AG09319 (cell line): Measurements from ENCODE around the gene HMGN2.

Experiments used
- DNase-seq: peaks from one replicate; pipeline ENCODE4 v3.0.0-alpha.2; 2010; ENCODE audit warnings: low read depth; ENCODE audit errors: extremely low read depth
- TF ChIP-seq, protein P1 (sequence below): IDR thresholded peaks from 2 replicates; pipeline ENCODE4 v1.5.1; 2011; ENCODE audit warnings: low read depth, mild to moderate bottlenecking, inconsistent platforms, low read length, moderate library complexity

The HMGN2 gene

GRCh38 chr1:26449868-26450267, 22.4 kb upstream of the HMGN2 start:
- TF ChIP-seq, protein P1, sequence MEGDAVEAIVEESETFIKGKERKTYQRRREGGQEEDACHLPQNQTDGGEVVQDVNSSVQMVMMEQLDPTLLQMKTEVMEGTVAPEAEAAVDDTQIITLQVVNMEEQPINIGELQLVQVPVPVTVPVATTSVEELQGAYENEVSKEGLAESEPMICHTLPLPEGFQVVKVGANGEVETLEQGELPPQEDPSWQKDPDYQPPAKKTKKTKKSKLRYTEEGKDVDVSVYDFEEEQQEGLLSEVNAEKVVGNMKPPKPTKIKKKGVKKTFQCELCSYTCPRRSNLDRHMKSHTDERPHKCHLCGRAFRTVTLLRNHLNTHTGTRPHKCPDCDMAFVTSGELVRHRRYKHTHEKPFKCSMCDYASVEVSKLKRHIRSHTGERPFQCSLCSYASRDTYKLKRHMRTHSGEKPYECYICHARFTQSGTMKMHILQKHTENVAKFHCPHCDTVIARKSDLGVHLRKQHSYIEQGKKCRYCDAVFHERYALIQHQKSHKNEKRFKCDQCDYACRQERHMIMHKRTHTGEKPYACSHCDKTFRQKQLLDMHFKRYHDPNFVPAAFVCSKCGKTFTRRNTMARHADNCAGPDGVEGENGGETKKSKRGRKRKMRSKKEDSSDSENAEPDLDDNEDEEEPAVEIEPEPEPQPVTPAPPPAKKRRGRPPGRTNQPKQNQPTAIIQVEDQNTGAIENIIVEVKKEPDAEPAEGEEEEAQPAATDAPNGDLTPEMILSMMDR, result no peak
- no peak for DNase-seq

DNA sequence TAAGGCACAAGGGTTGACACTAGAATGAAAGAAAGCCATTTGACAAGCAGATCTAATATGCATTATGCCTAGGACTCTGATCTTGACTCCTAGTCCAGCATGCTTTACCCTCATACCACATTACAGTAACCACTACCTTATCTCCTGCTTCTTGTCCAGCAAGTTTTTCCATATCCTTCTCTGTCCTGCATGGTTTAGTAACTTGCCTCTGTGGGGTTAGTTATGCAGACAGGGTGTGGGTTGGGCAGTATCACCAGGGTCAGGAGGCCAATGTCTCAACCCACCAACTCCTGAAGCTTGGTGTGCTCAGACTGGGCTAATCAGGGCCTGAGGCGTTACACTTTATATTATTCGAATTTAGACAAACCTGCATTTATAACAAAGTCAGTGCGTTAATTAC, 21.3 kb upstream of the HMGN2 start:
- no peak for DNase-seq
- TF ChIP-seq, protein P1, result no peak

- TF ChIP-seq, protein P1, result no peak
- no peak for DNase-seq
Observed at GRCh38 chr1:26452459-26453183, 19.6 kb upstream of the HMGN2 start.

DNA sequence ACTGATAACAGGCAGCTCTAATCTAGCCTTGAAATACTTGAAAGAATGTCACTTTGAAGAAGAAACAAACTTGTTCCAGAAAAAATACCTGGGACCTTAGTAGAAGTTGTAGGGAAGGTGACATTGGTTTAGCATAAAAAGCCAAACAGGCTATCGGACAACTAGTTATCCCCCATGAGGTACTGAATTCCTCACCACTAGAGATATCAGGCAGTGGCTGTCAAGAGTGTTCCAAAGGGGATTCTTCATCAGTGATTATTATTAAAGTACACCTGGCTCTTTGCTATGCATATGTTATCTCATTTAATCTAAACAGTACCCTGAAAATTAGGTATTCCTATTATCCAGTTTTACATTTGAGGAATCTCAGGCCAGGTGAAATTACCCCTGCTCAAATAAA, 13.1 kb upstream of the HMGN2 start:
- TF ChIP-seq, protein P1, result no peak
- no peak for DNase-seq

GRCh38 chr1:26459573-26460031, 12.6 kb upstream of the HMGN2 start:
- DNase-seq, result no peak
- TF ChIP-seq, protein P1, result no peak

GRCh38 chr1:26468911-26469310, 3.3 kb upstream of the HMGN2 start:
- no peak for DNase-seq
- TF ChIP-seq, protein P1, result no peak

GRCh38 chr1:26469558-26469957, 2.7 kb upstream of the HMGN2 start:
- DNase-seq, result no peak
- TF ChIP-seq, protein P1, result no peak
